Renal cortex interstitium (tissue), 11 donors: Measurements from ENCODE around the gene GMEB1. TPM values are rescaled to one million over a fixed set of nuclear protein-coding genes. Genes with fewer than 3 reads are reported as not detected.
"Not testable (repeated sequence)": the region's sequence is repeated elsewhere in the genome, so short reads cannot be mapped to it uniquely, and the experiment has no call there.

Source experiments
- DNase-seq, 11 donors: peaks; one replicate each; pipeline ENCODE4 v3.0.0-alpha.2; 2013; ENCODE audit warnings: low read depth in 9 of 11, low spot score in 4 of 11; ENCODE audit errors: extremely low read depth in 1 of 11
- polyA plus RNA-seq, 3 donors: library from polyadenylated mRNA; unstranded; fragments of 120-200 nt; gene quantifications; one replicate each; pipeline ENCODE4 v1.2.1, GENCODE V29; 2013; ENCODE audit not compliant: insufficient read length in 3 of 3

GMEB1 gene
- polyA plus RNA-seq, 3 donors: 16.8 to 17.6 (median 17.5) TPM

GRCh38 chr1:28735961-28736449, 67.4 kb downstream of the GMEB1 start:
- peak in 5 of 11 donors; percentile 8 to 22 (median 15) for DNase-seq

GRCh38 chr1:28736450-28737306, 68.1 kb downstream of the GMEB1 start, which contains the start of gene YTHDF2:
Gene YTHDF2, plus strand, starts transcription at chr1:28736940. Its CDS starts 181 bp downstream, at chr1:28737121.
- DNase-seq: peak; percentile 94 to 98 (median 97)

DNA sequence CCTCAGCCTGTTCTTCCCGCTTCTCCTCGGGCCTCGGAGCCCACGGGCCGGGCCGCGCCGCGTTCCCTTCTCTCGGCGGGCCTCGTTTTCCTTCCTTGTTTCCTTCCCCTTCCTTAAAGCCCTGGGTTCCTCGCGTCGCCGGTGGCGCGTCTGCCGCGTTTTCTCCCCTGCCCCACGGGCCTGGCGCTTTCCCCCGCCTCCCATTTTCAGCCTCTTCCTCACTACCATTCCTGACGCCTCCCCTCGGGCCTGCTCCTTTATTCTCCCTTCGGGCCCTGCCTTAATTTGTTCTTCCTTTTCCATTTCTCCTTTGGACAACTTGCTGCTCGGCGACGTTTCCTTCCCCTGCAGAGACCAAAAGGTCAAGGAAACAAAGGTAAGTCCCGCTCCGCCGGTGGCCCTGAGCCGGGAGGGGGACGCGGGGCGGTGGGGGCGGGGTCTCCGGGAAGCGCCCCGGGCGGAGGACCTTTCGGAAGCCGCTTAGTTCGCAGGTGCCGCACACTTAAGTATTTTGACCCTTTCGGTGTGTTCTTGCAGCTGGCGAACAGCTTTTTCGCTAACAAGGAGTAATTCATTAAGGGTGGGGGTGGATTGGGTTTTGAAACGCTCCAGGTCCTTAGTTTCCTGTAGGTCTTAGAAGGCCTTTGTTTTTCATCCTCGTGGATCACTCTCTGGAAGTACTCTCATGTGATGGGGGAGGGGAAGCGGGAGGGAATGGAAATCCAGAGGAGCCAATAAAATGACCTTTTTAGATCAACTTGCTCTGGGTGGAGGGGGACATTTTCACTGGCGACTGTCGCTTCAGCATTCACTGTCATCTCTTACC, 68.9 kb downstream of the GMEB1 start:
- peak; percentile 19 to 67 (median 57) for DNase-seq

DNA sequence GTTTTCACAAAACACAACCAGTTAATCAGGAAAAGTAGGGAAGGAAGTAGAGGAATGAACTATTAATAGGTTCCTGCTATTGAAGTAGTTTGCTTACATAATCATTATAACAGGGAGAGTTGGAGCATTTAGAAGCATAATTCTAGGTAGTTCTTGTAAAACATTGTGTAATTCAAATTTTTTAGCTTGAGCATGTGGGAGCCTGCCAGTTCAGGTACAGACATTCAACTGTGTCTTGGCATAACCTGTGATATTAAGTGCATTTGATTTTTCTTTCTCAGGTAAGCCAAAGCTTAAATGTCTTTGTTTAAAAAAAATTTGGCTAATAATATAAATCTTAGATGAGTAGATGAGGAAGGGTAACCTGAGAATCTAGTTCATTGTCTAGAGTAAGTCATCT, 71.5 kb downstream of the GMEB1 start:
- DNase-seq: no peak

- no peak for DNase-seq
Measured at GRCh38 chr1:28744184-28744583, 75.6 kb downstream of the GMEB1 start.

DNA sequence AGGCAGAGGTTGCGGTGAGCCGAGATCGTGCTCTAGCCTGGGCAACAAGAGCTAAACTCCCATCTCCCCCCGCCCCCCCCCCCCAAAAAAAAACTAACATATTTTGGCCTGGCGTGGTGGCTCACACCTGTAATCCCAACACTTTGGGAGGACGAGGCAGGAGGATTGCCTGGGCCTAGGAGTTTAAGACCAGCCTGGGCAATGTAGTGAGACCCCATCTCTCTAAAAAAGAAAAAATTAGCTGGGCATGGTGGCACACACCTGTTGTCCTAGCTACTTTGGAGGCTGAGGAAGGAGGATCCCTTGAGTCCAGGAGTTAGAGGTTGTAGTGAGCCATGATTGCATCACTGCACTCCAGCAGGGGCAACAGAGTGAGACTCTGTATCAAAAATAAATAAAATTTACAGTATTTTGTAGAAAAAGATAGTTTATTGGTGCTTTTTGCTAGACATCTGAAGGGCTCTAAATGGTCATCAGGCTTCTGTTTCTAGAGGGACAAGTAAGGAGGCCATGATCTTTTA, 77.1 kb downstream of the GMEB1 start:
- DNase-seq: no peak

DNA sequence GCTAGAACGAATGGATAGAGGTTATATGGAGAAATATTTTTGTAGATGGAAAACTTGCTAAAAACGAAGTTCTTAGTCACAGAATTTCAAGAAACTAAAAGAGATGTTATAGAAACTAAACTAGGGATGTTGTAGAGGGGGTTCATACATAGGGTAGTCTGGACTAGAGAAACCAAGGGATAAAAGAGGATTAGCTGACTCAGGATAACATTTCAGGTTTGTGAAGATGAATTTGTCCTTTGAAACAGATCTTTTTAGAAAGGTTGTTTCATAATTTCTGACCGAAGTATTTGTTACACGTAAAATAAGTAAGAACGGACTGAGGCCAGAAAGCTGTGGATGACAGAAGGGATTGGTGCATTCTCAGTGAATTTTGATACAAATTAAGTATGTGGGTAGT, 81.7 kb downstream of the GMEB1 start:
- DNase-seq: no peak

- DNase-seq: not testable (repeated sequence)
Measured at GRCh38 chr1:28750771-28751294, 82.2 kb downstream of the GMEB1 start.

GRCh38 chr1:28751315-28752060, 82.9 kb downstream of the GMEB1 start:
- DNase-seq: no peak

DNA sequence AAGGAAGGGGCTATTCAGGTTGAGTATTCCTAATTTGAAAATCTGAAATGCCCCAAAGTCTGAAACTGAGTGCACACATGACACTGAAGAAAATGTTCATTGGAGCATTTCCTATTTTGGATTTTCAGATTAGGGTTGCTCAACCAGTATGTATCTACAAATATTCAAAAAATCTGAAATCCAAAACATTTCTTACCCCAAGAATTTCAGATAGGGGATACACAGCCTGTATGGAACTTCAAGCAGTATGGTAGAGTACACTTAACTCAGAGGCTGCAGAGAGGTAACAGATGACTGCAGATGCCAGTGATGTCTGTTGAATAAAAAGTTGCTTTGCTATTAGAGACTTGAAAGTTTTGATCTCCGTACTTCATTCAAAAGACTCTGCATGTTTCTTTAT, 87.1 kb downstream of the GMEB1 start:
- no peak for DNase-seq

GRCh38 chr1:28756846-28757245, 88.3 kb downstream of the GMEB1 start:
- DNase-seq: no peak

DNA sequence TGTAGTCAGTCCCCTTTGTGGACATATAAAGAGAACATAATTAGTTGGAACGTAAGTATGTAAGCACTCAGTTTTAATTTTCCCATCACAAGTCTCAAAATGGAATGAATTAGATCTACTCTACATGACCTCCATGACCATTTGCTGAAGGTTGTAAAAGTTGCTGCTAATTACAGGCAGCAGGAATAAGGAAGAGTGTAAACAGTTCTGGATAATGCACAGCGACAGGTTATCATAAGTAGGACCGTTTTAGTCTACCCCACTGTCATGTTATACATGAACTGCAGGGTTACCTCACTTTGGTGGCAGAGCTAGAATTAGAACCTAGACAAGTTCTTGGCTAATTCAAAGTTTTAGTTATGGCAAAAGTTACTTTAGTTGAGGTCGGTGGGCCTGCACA, 89.8 kb downstream of the GMEB1 start:
- no peak for DNase-seq

DNA sequence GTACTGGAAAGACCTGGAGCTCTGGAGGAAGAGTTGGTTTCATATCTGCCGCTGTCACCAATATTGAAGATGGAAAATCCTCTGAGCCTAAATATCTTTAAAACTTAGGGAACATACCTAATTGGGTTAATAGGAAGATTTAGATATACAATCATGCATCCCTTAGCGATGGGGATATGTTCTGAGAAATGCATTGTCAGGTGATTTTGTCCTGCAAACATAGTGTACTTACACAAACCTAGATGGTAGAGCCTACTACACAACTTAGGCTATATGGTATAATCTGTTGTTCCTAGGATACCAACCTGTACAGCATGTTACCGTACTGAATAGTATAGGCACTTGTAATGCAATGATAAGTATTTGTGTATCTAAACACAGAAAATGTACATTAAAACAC, 90.7 kb downstream of the GMEB1 start:
- no peak for DNase-seq

- no peak for DNase-seq
Measured at GRCh38 chr1:28761189-28761588, 92.6 kb downstream of the GMEB1 start.

DNA sequence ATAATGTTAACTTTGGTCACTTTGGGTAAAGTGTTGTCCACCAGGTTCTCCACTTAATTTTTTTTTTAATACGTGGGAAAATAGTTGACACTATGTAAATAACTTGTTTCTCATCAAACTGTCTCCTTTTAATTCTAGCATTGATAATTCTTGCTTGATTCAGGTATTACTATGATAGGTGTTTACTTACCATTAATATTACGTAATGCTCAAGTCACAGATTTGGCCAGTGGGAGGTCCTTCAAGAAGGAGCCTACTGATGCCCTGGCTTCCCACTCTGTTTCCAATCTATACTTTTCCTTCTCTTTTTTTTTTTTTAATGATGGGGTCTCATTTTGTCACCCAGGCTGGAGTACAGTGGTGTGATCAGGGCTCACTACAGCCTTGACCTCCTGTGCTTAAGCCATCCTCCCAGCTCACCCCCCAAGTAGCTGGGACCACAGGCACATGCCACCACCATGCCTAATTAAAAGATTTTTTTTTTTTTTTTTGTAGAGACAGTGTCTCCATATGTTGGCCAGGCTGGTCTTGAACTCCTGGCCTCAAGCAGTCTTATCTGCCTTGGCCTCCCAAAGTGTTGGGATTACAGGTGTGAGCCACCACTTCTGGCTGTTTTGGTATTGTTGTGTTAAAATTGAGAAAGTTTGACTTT, 98.1 kb downstream of the GMEB1 start:
- DNase-seq: no peak
